Stimulated activated CD8-positive, alpha-beta memory T cell treated with anti-CD3 and anti-CD28 coated beads, Interleukin-12 subunit alpha, Interleukin-12 subunit beta, amount 100 ng/mL, for 4 hours (primary cell): ENCODE results near the gene MCF2L2.
"Not testable (repeated sequence)": the region's sequence is repeated elsewhere in the genome, so short reads cannot be mapped to it uniquely, and the experiment has no call there.

Experiments
- DNase-seq: peaks from one replicate; pipeline ENCODE4 v3.0.0-alpha.2; 2020; ENCODE audit warnings: low read depth

MCF2L2 gene

DNA sequence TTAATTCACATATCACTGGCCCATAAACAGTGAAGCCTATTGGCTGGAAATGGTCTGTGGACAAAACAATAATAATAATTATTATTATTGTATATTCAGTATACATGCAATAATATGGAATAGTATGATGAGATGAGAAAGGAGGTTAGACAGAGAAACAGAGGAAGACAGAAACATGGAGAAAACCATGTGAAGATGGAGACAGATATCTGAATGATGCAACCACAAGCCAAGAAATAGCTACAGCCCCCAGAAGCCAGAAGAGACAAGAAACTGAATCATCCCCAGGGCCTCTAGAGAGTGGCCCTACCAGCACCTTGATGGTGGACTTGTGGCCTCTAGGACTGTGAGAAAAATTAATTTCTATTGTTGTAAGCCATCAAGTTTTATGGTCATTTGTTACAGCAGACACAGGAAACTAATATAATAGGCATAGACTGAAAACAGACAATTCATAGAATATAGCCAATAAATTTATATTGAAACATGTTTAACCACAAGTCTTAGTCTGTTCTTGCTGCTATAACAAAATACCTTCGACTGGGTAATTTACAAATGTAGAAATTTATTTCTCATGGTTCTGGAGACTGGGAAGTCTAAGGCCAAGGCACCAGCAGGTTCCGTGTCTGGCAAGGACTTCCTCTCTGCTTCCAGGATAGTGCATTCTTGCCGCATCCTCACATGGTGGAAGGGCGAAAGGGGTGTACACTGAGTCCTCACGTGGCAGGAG is 31.6 kb downstream of the MCF2L2 start:
- no peak for DNase-seq

- no peak for DNase-seq
Measured at GRCh38 chr3:183394150-183394549, 34.3 kb downstream of the MCF2L2 start.

- no peak for DNase-seq
Measured at GRCh38 chr3:183393625-183394024, 34.8 kb downstream of the MCF2L2 start.

GRCh38 chr3:183392186-183393034 is 36.0 kb downstream of the MCF2L2 start:
- DNase-seq, result no peak

DNA sequence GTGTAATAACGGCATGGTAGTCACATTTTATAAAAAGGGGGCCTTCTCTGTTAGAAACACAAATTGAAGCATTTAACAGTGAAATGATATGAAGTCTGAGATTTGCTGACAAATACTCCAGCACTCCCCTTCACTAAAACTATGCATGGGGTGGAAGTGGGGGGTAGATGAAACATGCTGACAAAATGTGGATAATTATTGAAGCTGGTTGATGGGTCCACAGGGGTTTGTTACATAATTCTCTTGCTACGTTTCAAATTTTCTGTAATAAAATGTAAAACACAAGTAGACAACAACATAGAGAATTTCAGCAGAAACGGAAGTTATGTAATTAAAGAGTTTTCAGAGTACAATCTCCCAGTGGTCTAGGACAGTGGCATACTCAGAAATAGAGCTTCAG is 37.0 kb downstream of the MCF2L2 start:
- no peak for DNase-seq

GRCh38 chr3:183390844-183391243 is 37.6 kb downstream of the MCF2L2 start:
- no peak for DNase-seq

- no peak for DNase-seq
Measured at GRCh38 chr3:183388213-183388895, 40.1 kb downstream of the MCF2L2 start.

DNA sequence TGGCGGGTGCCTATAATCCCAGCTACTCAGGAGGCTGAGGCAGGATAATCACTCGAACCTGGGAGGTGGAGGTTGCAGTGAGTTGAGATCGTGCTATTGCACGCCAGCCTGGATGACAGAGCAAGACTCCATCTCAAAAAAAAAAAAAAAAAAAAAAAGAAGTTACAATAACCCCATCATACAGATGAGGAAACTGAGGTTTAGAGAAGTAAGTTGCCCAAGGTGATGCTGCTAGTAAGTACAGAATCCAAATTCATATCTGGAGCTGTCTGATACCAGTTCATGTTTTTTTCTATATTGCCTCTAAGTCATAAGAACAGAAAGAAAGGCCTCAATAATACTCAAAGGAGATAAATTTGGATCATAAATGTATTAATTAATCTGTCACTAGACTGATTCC is 40.6 kb downstream of the MCF2L2 start:
- DNase-seq, result no peak

- no peak for DNase-seq
Measured at GRCh38 chr3:183386651-183387050, 41.8 kb downstream of the MCF2L2 start.

DNA sequence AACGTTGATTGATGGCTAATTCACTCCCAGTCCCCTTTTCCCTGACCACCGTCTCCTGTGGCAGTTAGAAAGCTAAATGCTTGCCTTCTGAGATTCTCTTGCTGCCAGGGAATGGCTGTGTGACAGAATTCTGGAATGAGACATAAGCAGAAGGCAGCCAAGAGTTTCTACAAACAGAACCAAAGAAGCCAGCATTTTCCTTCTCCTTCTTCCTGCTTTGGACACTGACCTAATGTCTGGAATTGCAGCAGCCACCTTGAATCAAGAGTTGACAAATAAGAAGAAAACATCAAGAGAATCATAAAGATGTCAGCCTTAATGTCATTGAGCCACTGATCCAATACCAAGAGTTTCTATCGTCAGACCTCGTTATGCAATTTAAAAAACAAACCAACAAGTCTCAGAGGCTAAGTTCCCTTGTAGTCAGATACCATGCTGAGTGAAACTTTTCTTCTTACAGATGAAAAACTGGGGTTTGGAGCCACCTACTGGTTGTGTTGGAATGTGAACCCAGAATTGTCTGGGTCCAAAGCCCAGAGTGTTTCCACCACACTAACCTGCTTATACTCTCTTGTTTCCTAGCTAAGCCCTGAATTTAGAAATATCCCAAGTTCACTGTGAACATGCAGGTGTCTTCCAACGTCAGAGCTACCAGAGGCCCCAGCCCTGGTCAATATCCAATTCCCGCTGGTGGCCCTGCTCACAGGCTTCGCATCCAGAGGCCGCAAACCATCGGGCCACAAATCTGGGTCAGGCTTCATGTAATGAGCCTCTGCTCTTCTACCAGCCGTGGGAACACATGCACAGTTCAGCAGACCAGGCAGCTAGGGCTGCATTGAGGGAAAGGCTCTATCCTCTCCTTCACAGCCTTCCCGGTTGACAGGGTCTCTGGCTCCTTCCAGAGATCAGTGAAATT is 42.5 kb downstream of the MCF2L2 start:
- no peak for DNase-seq

DNA sequence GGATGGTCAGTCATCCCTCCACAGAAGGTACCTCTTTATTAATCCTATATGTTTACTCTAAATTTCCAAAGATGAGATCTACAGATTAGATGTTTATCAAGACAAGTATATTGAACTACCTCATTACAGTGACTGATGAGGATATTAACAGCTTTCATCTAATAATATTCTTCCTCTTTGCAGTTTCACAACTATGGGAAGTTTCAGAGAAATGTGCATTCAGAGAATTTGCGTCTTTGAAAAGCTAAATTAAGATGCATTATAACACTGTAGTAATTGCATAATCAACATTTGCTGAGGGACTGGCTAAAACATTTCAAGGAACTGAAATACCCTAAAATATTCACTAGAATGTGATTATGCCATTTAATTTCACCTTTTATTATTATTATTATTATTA is 46.7 kb downstream of the MCF2L2 start:
- DNase-seq, result no peak

GRCh38 chr3:183381179-183381578 is 47.2 kb downstream of the MCF2L2 start:
- DNase-seq, result no peak

- DNase-seq, result no peak
Measured at GRCh38 chr3:183378951-183379350, 49.5 kb downstream of the MCF2L2 start.

GRCh38 chr3:183378545-183378944 is 49.9 kb downstream of the MCF2L2 start:
- no peak for DNase-seq

DNA sequence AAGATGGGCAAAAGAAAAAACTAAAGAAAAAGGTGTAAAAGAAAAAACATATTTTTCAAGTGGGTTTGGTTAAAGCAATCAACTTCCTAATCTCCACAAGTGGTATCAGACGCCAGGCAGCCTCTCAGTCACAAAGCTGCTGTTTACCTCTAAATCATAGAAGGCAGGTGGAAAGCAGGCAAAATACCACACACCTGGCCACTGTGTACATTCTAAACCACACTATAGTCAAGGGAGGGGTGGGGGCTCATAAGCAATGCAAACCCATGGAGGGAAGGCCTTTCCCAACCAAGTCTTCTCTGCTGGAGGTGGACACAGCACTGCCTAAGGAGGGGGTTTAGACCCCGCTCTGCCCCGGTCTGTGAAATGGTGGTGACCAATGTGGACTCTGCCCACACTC is 50.4 kb downstream of the MCF2L2 start:
- DNase-seq, result no peak

DNA sequence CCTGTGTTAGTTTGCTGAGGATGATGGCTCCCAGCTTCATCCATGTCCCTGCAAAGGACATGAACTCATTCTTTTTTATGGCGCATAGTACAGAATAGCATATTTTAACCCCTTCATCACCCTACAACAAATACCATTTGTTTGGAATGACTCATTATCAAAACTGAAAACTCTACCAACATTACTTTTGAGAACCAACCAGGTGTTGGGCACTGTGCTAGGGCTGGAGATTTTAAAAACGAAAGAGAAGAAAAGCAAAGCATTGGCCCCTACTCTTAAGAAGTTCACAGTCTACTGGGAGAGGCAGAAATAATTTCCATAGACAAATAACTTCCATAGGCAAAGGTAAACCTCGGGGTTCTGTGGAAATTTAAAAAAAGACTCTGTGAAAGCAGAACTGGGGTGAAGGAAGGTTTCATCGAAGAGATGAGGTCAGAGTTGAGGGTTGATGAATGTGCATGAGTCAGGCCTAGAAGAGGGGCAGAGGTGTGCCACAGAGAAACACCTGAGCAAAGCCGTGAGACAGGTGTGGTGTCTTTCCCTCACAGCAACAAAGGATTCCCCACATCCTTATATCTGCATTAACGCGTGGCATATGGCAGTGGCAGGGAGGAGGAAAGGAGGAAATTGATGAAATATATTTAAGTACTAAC is 51.0 kb downstream of the MCF2L2 start:
- no peak for DNase-seq

DNA sequence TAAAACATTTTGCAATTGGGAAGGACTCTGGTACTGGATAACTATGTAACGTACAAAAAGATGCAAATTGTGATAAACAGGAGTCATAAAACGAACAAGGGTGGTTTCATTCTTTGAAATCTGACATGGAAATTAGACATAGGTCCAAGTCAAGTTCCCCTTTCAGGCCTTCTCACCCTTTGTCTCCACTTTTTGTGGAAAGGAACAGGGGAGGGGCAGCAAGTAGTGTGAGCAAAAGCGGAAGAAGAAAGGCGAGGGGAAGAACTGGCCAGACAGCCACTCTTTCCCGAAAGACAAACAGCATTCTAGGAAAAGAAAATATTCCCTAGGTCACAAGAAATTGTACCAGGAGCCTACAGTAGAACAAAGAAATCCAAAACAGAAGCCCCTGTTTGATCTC is 52.6 kb downstream of the MCF2L2 start:
- DNase-seq, result no peak

DNA sequence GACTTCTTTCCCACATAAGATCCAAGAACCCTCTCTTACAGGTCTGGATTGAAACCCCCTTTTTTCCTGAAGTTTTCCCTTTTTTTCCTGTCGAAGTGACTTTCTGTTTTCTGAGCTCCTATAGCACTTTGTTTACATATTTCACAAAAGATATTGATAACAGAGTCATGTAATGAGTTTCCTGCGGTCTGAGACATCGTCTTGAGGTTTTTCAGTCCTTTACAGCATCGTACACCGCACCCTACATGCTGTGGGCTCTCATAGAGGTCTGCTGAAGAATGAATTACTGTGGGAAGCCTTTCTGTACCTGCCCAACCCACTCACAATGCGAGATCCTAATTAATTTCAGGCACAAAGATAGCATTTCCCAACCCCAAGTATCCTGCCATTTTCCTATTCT is 53.1 kb downstream of the MCF2L2 start:
- DNase-seq, result no peak

GRCh38 chr3:183372911-183373310 is 55.5 kb downstream of the MCF2L2 start:
- DNase-seq, result no peak

DNA sequence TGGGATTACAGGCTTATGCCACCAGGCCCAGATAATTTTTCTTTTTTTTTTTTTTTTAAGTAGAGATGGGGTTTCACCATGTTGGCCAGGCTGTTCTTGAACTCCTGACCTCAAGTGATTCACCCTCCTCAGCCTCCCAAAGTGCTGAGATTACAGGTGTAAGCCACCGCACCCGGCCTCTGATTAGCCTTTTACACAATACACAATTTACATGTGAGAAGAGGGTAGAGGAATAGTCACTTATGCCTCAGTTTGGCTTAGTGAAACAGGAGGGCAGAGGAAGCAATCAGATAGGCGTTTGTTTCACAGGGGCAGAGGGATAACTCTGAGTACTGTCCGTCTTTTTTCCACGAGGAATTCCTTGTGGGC is 56.8 kb downstream of the MCF2L2 start:
- DNase-seq, result not testable (repeated sequence)

DNA sequence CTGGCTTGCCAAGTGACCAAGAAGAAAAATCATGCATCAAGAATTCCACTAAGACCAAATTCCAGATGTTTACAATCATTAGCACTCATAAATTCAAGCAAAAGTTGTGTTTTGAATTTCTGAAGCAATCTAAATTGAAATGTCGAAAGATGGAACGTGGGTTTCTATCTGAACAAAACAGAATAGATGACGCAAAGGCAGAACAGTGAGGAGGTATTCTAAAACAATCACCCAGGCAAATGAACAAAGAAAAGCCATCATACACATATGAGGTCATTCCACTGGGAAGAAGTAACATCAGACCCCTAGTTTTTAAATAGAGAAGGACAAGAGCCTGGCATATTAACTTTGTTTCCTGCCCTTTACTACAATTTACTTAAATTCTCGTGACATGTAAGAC is 58.0 kb downstream of the MCF2L2 start:
- DNase-seq, result no peak
